Activated CD8-positive, alpha-beta memory T cell treated with anti-CD3 and anti-CD28 coated beads, Interleukin-2, amount 50 U/mL, for 24 hours (primary cell): ENCODE data around the gene ARHGAP28.

ENCODE experiments used
- DNase-seq: peaks from one replicate; pipeline ENCODE4 v3.0.0-alpha.2; 2020; ENCODE audit errors: extremely low read depth

The ARHGAP28 gene, protein sequence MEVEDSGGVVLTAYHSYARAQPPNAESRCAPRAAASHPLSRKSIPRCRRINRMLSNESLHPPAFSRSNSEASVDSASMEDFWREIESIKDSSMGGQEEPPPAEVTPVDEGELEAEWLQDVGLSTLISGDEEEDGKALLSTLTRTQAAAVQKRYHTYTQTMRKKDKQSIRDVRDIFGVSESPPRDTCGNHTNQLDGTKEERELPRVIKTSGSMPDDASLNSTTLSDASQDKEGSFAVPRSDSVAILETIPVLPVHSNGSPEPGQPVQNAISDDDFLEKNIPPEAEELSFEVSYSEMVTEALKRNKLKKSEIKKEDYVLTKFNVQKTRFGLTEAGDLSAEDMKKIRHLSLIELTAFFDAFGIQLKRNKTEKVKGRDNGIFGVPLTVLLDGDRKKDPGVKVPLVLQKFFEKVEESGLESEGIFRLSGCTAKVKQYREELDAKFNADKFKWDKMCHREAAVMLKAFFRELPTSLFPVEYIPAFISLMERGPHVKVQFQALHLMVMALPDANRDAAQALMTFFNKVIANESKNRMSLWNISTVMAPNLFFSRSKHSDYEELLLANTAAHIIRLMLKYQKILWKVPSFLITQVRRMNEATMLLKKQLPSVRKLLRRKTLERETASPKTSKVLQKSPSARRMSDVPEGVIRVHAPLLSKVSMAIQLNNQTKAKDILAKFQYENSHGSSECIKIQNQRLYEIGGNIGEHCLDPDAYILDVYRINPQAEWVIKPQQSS

DNA sequence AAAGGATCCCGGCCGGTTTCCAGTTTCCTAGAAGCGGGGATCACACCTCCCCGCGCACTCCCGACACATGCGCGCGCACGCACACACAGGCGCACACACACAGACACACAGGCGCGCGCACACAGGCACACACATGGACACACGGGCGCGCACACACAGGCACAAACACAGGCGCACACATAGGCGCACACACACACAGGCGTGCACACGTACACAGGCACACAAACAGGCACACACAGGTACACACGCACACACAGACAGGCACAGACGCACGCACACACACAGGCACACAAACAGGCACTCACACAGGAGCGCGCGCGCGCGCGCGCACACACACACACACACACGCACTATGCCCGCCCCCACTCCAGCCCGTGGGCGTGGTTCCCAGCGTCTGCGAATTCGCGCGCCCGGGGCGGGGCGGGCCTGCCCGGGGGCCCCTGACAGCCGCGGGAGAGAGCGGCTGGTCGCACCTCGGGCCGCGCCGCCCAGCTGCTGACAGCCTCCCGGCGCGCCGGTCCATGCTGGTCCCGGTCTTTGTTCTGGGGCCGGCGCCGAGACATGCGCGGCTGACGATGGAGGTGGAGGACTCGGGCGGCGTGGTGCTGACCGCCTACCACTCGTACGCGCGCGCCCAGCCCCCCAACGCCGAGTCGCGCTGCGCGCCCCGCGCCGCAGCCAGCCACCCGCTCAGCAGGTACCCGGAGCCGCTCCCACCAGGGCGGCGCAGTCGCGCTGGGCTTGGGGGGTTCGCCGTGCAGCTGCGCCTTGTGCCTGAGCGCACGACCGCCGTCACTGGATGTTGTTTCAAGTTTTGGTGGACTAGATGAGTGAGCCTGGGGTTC lies at the start of gene ARHGAP28:
Gene ARHGAP28, plus strand, starts transcription at position 470 of the 845 bp plus-strand sequence. Its CDS starts 106 bp downstream, at position 576.
- no peak for DNase-seq

DNA sequence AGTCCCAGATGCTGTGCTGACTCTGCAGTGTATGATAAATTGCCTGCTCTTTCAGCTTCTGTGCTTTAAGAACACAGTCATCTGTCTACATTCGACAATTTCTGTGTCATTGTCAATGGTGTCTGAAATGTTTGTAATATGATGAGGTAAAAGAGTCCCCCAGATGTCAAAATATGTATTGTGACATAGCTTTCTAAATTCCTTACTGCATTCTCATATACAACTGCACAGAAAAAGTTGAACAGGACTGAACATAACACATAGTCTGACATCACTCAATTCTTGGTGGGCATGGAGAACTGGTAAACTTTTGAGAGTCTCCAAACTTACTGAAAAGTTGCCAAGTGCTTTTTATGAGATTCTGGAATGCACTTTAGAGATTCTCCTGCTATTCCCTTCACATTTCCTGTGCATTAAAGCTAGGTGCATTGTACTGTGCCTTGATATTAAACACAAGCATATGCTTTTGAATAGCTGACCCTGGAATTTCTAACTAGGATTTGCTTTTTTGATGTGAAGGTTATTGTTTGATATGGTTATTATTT lies 48.1 kb upstream of the ARHGAP28 start:
- DNase-seq, result no peak

DNA sequence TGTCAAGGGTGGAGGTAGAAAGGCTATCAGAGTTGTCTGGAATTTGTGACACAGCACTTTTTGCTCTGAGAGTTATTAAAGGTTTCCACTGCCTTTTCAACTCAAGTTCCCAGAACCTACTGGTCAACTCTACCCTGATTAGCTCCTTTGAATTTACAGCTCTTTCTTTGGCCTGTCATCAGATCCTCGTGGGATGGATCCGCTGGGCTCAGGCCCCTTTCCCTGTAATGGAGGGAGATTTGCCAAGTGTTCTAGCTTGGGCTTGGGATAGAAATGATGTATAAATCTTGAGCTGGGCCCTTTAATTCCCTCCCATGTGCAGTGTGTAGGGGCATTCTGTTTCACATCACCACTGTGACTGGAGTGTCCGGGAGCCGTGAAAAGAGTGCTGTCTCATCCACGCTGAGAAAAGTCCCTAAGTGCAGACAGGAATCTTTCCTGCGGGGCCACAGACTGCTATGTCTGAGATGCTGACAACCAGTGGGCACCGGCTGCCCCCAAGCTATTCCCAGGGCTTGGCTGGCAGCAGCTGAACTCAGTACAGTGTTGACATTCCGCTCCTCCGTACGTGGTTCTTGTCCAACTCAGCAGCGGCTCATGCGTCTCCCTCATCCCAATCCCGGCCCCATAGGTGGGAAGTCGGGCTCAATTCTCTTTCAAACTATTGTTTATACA lies 46.9 kb upstream of the ARHGAP28 start:
- no peak for DNase-seq

DNA sequence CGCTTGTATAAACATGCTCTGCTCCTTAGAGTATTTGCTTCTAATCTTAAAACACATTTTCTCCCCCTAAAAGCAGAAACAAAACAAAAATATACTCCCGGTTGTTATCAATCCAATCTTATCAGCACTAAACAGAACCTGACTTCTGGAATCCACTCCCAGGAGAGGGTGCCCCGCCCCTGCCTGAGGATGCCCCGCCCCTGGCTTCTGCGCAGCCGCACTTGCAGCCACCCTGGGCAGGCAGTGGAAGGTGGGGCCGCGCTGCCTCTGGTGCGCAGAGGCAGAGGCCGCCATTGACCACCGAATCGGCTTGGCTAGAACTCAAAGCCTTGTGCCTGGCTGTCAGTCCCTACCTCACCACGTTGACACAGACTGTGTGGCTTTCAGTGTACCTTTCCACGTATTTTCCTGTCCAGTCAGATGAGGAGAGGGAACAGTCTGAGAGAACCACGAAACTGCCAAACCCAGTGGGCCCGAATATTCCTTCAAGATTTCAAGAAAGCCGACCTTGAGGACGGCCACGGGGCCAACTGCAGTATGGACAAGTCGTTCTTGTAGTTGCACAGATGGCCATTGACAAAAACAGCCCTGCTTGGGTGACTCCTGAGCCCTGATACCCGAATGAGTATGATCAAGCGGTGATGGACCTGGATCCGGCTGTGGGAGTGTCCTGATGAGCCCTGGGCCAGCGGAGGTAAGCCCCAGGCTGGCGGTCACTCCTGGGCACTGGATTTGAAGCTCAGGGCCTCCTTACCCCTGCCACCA lies 46.2 kb upstream of the ARHGAP28 start:
- DNase-seq, result no peak

DNA sequence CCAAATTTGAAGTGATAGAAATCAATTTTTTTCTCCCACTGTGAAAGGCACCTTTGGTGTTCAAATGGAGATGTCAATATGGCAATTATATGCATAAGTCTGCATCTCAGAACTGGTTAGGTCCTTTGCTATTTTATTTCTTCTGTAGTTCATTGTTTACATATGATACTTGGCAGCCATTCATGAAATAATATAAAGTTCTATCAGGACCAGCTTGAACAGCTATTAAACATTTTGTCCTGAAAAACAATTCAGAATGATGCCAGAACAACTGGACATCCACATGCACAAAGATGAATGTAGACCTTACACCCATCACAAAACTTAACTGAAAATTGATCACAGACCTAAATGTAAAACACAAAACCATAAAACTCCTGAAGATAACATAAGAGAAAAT lies 41.8 kb upstream of the ARHGAP28 start:
- no peak for DNase-seq

DNA sequence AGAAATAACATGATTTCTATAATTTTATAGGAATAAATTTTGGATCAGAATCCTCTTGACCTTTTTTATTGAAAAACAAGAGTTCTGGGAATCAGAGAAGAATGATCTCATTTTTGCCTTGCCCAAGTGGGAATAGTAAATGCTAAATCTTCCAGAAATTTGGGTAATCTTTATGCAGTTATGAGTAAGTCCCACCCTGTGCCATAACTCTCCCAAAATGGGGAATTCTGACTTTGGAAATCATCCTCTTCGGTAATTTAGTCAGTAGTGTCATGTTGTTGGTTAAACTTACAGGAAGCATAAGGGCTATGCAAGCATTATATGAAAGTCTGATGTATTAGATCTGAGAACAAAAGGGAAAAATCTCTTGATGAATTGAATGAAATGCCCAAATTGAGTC lies 20.6 kb upstream of the ARHGAP28 start:
- DNase-seq, result no peak

DNA sequence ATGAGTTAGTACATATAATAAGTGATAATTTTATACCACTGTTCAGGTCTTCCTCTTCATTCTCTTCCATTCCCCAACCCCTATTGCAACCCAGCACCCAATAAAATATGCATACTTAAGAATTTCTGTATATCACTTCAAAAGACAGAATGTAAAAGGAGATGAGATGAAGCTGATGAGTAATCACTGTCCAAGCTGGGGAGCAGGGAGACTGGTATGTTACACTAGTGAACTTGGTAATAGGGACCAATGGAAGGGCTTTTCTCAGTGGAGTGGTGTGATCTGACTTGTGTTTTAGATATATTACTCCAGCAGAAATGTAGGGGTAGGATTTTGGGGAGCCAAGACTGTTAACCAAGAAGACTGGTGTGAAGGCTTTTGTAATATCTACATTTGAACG lies 18.0 kb upstream of the ARHGAP28 start:
- DNase-seq, result no peak

DNA sequence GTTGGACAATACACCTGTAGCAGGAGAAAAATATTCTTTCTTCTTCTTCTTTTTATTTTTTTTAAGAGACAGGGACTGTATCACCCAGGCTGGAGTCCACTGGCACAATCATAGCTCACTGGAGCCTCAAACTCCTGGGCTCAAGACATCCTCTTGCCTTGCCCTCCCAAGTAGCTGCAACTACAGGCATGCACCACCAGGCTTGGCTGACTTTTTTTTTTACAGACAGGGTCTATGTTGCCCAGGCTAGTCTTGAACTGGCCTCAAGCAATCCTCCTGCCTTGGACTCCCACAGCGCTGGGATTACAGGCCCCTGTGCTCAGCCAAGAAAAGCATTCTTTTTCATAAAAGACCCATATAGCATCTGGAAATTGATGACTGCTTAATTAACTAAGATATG lies 17.1 kb upstream of the ARHGAP28 start:
- DNase-seq, result no peak

DNA sequence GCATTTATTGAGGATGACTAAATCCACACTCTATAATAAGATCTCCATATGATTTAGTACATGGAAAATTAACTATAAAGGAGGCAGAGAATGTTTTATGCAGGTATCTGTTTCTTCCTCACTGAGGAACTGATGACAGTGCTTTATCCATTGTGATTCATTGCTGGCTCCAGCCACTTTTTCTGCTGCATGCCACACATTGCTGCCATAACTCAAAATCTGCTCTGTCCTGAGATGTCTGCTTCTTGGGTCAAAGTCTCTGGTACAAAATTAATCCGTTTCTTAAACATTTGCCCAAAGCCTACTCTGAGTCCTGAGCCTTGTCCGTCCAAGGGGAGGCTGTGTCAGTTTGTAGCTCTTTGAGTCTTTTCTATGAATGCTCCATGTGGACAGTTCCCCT lies 15.5 kb upstream of the ARHGAP28 start:
- DNase-seq, result no peak

DNA sequence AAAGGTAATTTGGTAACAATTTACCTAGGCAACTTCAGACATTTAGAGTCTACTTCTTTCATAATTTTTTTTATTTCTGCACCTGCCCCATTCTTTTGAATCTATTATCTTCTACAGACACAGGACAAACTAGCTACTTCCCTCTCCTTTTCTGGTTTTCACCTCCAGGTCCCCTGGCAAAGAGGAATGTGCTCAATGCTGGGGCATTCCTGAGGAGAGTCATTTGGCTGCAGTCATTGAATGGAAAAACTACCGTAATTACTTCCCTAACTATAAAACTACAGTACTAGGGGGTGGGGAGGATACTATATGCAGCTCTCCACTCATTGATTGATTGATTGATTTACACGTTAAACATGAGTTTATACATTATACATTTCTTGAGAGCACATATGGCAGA lies 11.2 kb upstream of the ARHGAP28 start:
- no peak for DNase-seq

DNA sequence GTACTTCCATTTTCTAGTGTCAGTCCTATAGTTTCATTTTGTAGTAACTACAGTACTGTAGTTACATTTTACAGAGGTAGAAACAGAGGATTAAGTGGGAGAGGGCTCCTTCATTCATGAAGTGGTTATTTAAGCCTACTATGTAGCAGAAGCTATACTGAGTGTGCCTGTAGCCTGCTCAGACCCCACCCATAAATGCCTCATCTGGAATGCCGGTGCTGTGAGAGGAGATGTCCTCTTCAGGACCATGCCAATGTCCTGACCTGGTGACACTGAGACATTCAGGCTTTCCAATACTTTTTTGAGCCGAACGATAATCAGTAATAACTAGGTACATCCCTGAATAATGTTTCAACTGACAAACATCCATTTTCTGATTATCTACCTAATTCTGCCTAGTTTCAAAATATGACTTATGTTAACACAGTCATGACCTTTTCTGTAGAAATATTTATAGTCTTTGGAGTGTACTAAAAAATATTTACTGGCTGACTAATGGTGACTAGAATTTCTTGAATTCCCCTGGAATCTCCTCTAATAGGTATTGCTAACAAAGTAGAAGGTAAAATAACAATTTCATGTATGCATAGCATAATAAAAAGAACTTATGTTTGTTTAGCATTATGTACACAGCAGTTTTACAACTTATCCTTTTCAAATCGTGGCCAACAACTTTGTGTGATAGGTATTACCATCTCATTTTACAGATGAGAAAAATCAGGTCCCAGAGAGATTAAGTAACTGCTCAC lies 10.2 kb upstream of the ARHGAP28 start:
- no peak for DNase-seq

DNA sequence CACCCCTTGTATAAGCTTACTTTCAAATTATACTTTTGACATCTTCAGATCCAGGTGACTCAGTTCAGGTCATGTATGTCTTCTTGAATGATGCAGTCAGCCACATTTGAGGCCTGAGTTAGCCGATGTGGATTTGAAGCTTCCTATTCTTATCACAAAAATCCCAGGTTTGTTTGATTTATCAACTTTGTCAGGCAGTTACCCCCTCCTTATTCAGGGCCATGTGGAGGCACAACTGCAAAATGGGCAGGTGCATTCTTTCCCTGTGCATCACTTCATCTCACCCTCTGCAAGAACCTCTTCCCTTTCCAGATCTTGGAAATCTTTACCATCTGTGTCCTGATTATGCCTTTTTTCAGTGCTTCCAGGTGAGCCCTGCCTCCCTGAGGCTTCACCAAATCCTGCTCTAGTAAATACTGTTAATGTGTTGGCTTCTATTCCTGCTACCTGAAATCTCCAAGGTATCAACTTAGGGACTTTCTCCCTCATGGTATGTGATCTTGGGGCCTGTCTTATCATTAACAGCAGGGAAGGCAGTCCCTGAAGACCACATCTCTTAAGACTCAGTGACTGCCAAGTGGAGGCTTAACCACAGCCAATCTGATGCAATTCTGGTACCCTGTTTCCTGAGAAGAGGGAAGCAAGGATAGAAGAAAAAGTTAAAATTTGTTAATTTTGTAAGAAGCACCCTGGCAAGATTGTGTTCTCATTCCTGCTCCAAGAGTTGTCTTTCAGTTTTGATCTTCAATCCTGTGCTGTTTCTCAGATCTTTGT lies 9.4 kb upstream of the ARHGAP28 start:
- DNase-seq, result no peak

DNA sequence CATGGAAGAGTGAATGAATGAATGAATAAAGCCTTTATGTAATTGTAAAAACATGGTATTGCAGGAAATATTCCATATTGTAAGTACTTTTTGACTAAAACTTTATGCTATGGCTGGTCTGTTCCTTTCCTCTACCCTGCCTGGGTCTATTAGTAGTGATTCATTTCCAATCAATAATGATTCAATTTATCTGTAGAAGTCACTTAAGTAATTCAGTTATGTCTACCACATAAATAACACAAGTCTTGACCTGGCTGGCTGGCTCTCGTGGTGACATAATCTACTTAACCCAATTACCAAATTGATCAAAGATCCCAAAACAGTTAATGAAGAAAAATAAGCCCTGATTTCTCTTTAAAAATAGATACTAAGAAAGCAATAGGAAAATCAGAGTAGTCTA lies 7.8 kb upstream of the ARHGAP28 start:
- no peak for DNase-seq

DNA sequence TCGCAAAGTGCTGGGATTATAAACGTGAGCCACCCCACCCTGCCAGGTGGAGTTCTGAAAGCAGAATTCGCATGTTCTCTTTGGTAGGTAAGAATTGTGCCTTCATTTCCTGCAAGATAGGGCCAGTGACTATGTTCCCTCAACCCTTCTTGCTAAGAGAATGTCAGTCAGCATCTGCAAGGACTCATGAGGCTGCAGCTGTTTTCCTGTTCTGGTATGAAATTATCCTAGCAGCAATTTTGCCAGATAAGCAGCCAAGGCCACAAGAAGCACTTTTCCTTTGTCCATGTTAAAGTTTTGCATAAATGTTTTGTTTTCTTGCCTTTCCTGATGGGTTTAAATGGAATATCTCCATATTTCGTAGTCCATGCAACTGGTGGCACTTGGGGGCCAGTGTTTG lies 6.8 kb upstream of the ARHGAP28 start:
- no peak for DNase-seq

DNA sequence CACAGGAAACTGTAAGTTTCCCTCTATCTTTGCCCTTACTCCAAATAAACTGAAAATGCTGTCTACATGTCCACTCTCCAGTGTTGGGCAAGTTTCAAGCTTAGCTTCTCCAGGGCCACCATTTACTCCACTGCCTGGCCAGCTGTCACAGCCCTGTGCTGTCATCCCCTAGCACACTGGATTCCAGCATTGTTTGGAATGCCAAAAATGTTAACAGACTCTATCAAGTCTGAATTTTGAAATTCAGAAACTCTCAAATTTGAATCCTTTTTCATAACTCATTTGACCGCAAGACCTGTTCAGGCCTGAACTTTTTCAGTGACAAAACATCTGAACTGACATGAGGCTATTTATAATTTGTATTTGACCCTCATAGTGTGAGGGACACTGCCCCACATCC lies 5.2 kb upstream of the ARHGAP28 start:
- DNase-seq, result no peak

DNA sequence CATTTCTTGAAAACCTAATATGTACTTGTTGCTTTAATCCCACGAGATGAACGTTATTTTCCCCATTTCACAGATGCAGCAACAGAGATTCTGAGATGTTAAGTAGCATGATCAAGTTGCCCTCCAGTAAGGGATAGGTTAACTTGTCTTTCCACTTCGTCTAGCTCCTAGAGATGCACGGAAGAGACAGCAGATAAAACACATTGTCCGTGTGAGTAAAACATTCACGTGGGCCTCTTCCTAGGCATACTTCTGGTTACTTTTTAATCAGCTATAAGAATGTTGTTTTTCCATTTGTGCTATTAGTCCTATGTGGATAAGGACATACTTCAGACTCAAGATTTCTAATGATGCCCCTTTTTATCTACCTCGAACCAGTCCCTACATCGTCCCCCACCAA lies 1.2 kb upstream of the ARHGAP28 start:
- DNase-seq, result no peak

DNA sequence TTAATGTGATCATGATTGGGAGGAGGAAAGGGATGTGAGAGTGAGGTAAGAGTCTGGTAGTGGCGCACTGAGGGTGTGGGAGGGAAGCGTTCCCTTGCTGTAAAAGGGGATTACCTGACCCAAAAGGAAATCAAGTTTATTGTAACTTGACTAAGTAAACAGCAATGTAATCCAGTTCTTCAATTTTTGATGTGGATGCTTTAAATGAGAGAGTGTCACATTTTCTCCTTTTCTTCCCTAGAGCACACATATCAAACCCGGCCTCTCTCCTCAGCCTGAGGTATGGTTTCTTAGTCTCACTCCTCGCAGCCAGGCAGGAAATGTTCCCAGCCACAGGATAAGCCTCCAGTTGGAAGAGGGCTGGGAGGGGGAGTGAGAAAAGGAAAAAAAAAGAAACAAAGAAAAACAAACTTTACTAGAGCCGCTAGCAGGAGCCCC lies 688 bp upstream of the ARHGAP28 start:
- no peak for DNase-seq

DNA sequence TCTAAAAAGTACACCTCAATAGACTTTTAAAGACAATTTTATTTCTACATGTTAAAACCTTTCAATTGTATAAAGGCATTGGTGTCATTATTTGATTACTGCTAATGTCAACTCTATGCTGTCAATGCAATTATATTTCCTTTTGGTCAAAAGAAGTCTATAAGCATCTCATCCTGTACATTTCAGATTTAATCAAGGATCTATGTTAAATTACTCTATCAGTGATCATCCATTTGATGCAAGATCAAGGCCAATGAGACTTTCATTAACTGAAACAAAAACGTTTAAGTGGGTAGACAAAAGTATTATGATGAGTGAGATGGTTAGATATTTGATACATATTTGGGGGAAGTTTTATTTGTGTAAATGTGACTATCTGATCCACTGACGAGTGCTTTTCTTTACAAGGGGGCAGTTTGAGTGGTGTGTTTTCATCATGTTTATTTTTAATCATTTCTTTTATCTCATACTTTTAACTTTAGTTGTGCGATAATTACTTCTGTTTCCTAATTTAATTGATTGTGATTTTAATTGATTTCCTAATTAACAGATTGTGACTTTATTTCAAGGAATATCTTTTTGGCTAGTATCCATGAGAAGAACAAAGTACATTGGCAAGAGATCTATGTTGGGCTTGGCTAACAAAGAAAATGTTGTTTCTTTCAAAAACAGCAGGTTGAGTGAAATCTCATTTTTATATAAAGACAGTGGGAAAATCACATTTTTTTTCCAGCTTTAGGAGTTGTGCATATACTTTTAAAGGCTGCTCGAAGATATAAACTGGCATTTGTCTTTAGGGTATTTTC lies 1.1 kb downstream of the ARHGAP28 start:
- DNase-seq, result no peak
